Cardiac septum (tissue), 1 donor: ENCODE results near the gene MED13L. TPM values are rescaled to one million over a fixed set of nuclear protein-coding genes. Genes with fewer than 3 reads are reported as not detected.

Source experiments
- DNase-seq: peaks from one replicate; pipeline ENCODE4 v3.0.0-alpha.2; 2020; ENCODE audit warnings: low spot score
- intact Hi-C: fragments of 100-400 bp; cut with DNase I; formaldehyde crosslinking; loops from one replicate; pipeline ENCODE4 v1.14.0; 2022
- total RNA-seq: library from RNA; stranded (reverse); fragmentation: NEBNext Ultra II Directional; extraction: Animal tissue kit (Norgen Biotek cat#: 25700); gene quantifications from one replicate; pipeline ENCODE4 v1.2.1, GENCODE V29; 2021
- donor health status: DM: no; HTN: no; CAD: no.

The MED13L gene
- total RNA-seq, 1 donor from 2014 or later, result 74.5 TPM

GRCh38 chr12:116199160-116199706, 78.3 kb downstream of the MED13L start:
- intact Hi-C loops, result no loop called here
- no peak for DNase-seq

- intact Hi-C loops, result no loop called here
Measured at GRCh38 chr12:116196752-116197718, 80.5 kb downstream of the MED13L start.

GRCh38 chr12:116196226-116196625, 81.3 kb downstream of the MED13L start:
- DNase-seq, result no peak
- intact Hi-C loops, result no loop called here

More at GRCh38 chr12:116196752-116197718, 80.5 kb downstream of the MED13L start:
- DNase-seq, result no peak

- DNase-seq, result no peak
- intact Hi-C loops, result no loop called here
Measured at GRCh38 chr12:116194935-116195431, 82.5 kb downstream of the MED13L start.

- intact Hi-C loops, result no loop called here
- DNase-seq, result no peak
Measured at GRCh38 chr12:116189692-116190091, 87.8 kb downstream of the MED13L start.

GRCh38 chr12:116188581-116188980, 88.9 kb downstream of the MED13L start:
- intact Hi-C loops, result no loop called here
- no peak for DNase-seq

DNA sequence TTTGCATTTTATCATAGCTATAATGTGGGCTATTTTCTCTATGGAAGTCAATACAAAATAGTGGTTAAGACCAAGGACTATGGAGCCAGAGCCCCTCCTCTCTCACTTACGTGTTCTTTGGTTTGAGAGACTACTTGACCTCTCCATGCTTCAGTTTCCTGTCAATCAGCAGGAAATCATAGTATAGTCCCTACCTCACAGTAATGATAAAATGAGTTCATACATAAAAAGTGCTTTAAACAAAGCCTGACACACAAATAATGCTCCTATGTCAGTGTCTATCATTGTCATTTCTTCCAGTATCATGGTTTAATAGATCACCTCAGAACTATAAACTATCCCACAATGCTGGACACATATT, 90.4 kb downstream of the MED13L start:
- DNase-seq, result no peak
- intact Hi-C loops, result no loop called here

GRCh38 chr12:116186482-116187150, 90.9 kb downstream of the MED13L start:
- DNase-seq, result no peak
- intact Hi-C loops, result no loop called here

- intact Hi-C loops, result no loop called here
Measured at GRCh38 chr12:116184763-116185162, 92.7 kb downstream of the MED13L start.

DNA sequence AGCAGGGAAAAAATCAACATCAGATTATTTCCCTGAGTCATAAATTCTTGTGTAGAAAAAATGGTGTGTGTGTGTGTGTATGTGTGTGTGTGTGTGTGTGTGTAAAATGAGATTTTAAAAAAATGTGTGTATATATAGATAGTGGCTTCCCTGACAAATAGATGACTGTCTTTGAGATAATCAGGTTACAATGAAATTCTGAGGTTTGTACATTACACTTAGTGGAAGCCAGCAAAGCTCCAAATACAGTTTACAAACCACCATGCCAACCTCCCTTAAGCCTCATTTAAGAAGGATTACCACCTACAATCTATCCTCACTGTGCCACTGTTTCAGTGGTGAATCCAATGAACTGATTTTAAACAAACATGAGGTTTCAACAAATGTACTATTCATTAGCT, 93.8 kb downstream of the MED13L start:
- intact Hi-C loops, result no loop called here
- DNase-seq, result no peak

More at GRCh38 chr12:116184763-116185162, 92.7 kb downstream of the MED13L start:
- no peak for DNase-seq

GRCh38 chr12:116182359-116183063, 95.0 kb downstream of the MED13L start:
- no peak for DNase-seq
- intact Hi-C loops, result no loop called here

GRCh38 chr12:116180448-116180847, 97.0 kb downstream of the MED13L start:
- intact Hi-C loops, result no loop called here
- no peak for DNase-seq

- intact Hi-C loops, result no loop called here
- DNase-seq, result no peak
Measured at GRCh38 chr12:116179384-116179783, 98.1 kb downstream of the MED13L start.

DNA sequence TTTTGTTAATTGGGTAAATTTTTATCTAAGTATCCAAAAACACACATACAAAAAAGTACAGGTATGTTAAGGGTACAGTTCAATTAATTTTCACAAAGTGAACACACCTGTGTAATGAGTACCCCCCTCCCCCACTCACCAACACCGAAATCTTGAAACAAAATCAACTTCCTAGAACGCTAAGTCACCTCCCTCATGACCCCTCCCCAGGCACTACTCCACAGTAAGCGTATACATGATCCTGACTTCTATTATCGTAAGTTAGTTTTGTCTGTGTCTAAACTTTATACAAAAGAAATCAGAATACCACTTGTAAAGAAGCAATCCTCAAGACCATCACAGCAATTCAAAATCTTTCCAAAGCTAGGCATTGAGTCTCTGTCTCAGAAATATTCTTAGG, 100.5 kb downstream of the MED13L start:
- intact Hi-C loops, result no loop called here
- DNase-seq, result no peak

DNA sequence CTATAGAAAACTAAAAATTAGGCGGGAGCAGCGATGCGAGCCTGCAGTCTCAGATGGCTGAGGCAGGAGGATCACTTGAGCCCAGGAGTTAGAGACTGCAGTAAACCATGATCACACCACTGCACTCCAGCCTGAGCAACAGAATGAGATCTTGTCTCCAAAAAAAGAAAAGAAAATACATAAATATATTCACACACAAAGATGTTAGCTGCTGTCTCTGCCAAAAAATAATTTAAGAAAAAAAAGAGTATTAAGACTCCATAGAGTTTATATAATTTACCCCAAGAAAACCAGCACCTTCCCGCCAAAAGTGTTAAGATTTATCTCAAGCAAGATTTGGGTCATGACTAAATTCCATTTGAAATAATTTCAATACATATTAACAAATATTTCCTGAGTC, 102.6 kb downstream of the MED13L start:
- DNase-seq, result no peak
- intact Hi-C loops, result no loop called here

DNA sequence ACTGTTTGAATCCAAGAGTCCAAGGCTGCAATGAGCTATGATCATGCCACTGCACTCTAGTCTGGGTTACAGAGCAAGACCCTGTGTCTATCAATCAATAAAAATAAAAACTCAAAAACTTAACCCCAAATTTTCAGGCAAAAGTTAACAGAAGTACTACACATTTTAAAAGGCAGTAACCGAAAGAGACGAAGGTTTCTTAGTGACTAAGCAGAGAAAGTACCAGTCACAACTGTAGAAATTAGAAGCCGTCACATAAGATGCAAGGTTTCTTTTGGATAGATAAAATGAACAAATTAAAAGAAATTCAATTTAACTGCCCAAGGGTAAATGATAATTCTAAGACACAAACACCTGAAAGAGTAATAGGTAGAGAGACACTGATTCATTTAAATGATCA, 103.5 kb downstream of the MED13L start:
- intact Hi-C loops, result no loop called here
- no peak for DNase-seq

DNA sequence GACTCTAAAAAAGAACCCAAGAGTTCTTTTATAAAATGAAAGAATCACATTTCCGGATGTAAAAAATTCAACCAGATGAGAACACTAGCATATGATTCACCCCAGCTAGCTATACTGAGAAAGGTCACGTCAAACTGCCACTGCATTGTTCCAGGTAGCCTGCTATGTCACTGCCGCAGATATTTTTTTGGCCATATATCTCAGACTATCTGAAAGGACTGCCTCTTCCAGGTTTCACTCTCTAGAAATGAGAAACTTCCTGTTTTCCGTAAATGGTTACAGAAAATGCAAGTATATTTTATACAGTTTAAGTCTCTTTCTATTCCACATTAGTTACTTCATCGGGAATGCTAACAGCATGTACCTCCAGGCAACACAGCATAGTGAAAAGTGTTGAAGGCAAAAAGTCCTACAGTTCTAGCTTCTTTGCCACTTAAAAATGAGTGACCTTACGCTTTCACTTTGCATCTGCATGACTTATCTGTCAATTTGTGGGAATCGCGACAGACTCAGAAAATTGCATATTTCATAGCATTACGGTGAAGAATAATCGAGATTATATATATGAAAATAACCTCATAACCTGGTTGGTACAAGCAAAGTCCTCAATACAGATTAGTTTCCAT, 105.2 kb downstream of the MED13L start:
- DNase-seq, result no peak
- intact Hi-C loops, result no loop called here

GRCh38 chr12:116171549-116171948, 105.9 kb downstream of the MED13L start:
- intact Hi-C loops, result no loop called here

GRCh38 chr12:116169071-116169470, 108.4 kb downstream of the MED13L start:
- no peak for DNase-seq
- intact Hi-C loops, result no loop called here

More at GRCh38 chr12:116171549-116171948, 105.9 kb downstream of the MED13L start:
- DNase-seq, result no peak
